ENCODE results near the gene CELSR3.

Gene CELSR3

GRCh38 chr3:48702320-48702920, 39.7 kb upstream of the CELSR3 start:
- Histone ChIP-seq H3K27me3 (no peaks in the 10 kb centered on the region), H3K36me3 (peaks cover 20% of the 10 kb centered on the region), H3K9me3 (no peaks in the 10 kb centered on the region), H3K4me1 (no peaks in the 10 kb centered on the region), H3K4me3 (ENCODE audit: low read depth, low read length) (no peak overlapping the region)
- no peak for DNase-seq
- no peak for TF ChIP-seq CTCF (IDR thresholded peaks at IDR 0.05; ENCODE audit: low read depth, low read length)

DNA sequence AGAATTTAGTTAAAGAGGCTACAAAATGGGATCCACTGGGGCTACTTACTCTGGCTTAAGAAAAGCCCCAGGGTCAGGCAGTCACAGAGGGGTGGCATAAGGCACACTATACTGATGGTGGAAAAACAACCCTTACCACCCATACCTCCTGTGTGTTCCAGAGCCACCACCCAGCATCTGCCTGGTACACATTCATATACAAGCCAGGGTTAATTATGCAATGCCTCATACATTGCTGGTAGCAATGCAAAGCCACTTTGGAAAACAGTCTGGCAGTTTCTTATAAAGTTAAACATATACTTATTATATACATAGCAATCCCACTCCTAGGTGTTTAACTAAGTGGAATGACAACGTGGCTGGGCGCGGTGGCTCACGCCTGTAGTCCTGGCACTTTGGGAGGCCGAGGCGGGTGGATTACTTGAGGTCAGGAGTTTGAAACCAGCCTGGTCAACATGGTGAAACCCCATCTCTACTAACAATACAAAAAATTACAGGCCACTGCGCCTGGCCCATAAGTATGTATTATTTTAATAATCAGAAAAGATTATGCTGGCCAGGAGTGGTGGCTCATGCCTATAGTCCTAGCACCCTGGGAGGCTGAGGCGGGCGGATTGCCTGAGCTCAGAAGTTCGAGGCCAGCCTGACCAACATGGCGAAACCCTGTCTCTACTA, 38.2 kb upstream of the CELSR3 start:
- no peak for DNase-seq
- H3K27me3 ChIP-seq: no peaks in the 10 kb centered on the region
- no peaks in the 10 kb centered on the region for H3K9me3 ChIP-seq
- TF ChIP-seq CTCF (IDR thresholded peaks at IDR 0.05; ENCODE audit: low read depth, low read length): no peak
- H3K4me1 ChIP-seq: no peaks in the 10 kb centered on the region
- H3K4me3 ChIP-seq (ENCODE audit: low read depth, low read length): no peak overlapping the region
- peaks cover 16% of the 10 kb centered on the region for H3K36me3 ChIP-seq

DNA sequence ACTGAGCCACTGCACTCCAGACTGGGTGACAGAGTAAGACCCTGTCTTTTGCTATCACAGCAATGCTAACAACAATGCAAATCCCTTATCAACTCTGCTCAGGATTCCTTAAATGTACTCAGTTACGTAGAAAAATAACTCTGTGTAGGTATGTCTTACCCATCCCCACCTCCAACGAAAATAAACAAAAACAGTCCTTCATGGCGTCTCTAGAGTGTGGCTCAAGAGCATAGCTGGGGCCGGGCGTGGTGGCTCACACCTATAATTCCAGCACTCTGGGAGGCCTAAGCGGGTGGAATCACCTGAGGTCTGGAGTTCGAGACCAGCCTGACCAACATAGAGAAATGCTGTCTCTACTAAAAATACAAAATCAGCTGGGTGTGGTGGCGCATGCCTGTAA, 36.2 kb upstream of the CELSR3 start:
- TF ChIP-seq CTCF (IDR thresholded peaks at IDR 0.05; ENCODE audit: low read depth, low read length): no peak
- Histone ChIP-seq H3K4me1 (no peaks in the 10 kb centered on the region), H3K27me3 (no peaks in the 10 kb centered on the region), H3K4me3 (ENCODE audit: low read depth, low read length) (no peak overlapping the region), H3K36me3 (peaks cover 32% of the 10 kb centered on the region), H3K9me3 (no peaks in the 10 kb centered on the region)
- DNase-seq: no peak

DNA sequence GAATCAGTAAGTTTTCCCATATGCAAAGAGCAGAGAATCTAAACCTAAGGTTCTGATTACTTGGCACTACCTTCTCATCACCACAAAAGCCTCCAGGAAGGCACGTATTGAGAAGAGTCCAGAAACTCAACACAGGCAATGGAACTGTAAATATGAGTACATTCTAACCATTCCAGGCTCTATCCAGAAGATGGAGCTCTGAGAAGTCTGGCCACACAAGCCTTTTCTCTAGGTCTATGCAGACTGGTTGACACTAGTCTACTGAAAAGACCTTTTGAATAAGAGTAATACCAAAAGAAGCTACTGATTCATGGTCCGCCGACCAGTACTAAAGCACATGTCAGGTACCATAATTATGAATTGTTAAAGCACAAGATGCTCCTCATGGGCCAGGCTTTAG, 35.3 kb upstream of the CELSR3 start:
- TF ChIP-seq CTCF (IDR thresholded peaks at IDR 0.05; ENCODE audit: low read depth, low read length): no peak
- peaks cover 41% of the 10 kb centered on the region for H3K36me3 ChIP-seq

GRCh38 chr3:48696601-48697000, 33.9 kb upstream of the CELSR3 start:
- no peaks in the 10 kb centered on the region for H3K4me1 ChIP-seq
- H3K9me3 ChIP-seq: no peaks in the 10 kb centered on the region
- no peak for TF ChIP-seq CTCF (IDR thresholded peaks at IDR 0.05; ENCODE audit: low read depth, low read length)
- H3K36me3 ChIP-seq: peaks cover 53% of the 10 kb centered on the region
- no peak overlapping the region for H3K4me3 ChIP-seq (ENCODE audit: low read depth, low read length)
- no peaks in the 10 kb centered on the region for H3K27me3 ChIP-seq
- no peak for DNase-seq

More for the DNA sequence above, 35.3 kb upstream of the CELSR3 start:
- no peak for DNase-seq
- Histone ChIP-seq H3K27me3 (no peaks in the 10 kb centered on the region), H3K9me3 (no peaks in the 10 kb centered on the region), H3K4me3 (ENCODE audit: low read depth, low read length) (no peak overlapping the region), H3K4me1 (no peaks in the 10 kb centered on the region)

DNA sequence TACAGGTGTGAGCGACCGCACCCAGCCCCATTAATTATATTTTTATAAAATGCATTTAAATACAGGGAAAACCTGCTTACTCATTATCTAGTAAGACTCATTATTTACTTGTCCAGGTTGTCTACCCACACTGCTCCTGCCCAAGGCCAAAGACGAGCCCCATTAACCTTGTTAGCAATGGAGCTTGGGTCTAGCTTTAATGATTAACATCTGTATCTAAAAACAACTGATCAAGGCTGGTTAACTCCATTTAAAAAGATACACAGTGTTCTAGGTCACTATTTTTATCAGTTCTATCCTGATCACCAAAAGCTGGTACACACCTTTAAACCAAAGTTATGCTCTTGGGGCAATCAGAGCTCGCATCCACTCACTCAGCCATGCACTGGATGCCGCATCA, 33.5 kb upstream of the CELSR3 start:
- H3K4me1 ChIP-seq: no peaks in the 10 kb centered on the region
- DNase-seq: no peak
- peaks cover 57% of the 10 kb centered on the region for H3K36me3 ChIP-seq
- no peak overlapping the region for H3K4me3 ChIP-seq (ENCODE audit: low read depth, low read length)
- no peaks in the 10 kb centered on the region for H3K27me3 ChIP-seq
- no peaks in the 10 kb centered on the region for H3K9me3 ChIP-seq
- TF ChIP-seq CTCF (IDR thresholded peaks at IDR 0.05; ENCODE audit: low read depth, low read length): no peak

All from BE2C (cell line).